ENCODE data around the gene SNRNP27. TPM values are rescaled to one million over a fixed set of nuclear protein-coding genes. Genes with fewer than 3 reads are reported as not detected.

The SNRNP27 gene
- total RNA-seq, 1 experiment from 2014 or later = 107 TPM

DNA sequence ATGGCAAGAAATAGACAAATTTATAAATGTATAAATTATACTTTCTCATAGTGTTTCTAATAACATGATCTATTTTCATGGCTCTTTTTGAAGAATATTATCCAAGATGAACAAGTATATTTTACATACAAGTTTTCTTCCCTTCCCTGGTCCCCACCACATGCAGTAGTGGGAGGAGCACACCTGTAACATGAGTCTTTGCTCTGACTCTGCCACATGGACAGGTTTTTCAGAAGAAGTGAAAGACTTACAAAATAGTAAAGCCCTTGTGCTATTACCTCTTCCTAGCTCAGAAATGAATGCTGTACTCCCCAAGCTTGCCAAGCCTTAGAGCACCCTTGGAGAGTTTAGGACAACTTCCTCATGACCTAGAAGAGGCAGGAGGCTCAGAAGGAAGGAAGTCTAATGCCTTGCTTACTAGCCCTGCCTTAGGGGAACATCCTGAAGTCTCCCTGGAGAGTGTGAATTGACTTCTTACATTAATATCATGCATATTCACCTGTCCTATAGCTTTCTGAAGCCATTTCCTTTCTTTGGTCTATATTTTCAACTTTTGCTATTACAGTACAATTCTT, 39.6 kb downstream of the SNRNP27 start:
- H3K27ac ChIP-seq = no peak overlapping the region
- DNase-seq = no peak

GRCh38 chr2:69933839-69934613, 40.3 kb downstream of the SNRNP27 start:
- DNase-seq = no peak
- Histone ChIP-seq H3K9me3 (replicated peaks) (no peaks in the 10 kb centered on the region), H3K4me3 (no peak overlapping the region), H3K27ac (no peak overlapping the region), H3K36me3 (peaks cover 3% of the 10 kb centered on the region; the same call in 1 of the 2 replicates), H3K4me1 (no peaks in the 10 kb centered on the region), H3K27me3 (no peaks in the 10 kb centered on the region)

More for the DNA sequence above, 39.6 kb downstream of the SNRNP27 start:
- Histone ChIP-seq H3K36me3 (peaks cover 3% of the 10 kb centered on the region; the same call in 1 of the 2 replicates), H3K9me3 (replicated peaks) (no peaks in the 10 kb centered on the region), H3K4me1 (no peaks in the 10 kb centered on the region), H3K27me3 (no peaks in the 10 kb centered on the region), H3K4me3 (no peak overlapping the region)

DNA sequence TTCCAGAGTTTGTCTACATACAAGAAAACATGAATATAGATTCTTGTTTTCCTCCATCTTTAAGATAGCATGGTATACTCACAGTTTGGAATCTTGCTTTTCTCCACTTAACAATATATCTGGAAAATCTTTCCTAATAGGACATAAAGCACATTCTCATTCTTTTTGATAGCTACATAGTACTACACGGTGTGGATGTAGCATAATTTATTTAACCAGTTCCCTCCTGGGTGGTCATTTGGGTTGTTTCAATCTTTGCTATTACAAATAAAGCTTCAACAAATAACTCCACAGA, 40.8 kb downstream of the SNRNP27 start:
- H3K4me3 ChIP-seq = no peak overlapping the region
- H3K9me3 ChIP-seq (replicated peaks) = no peaks in the 10 kb centered on the region
- DNase-seq = no peak
- no peak overlapping the region for H3K27ac ChIP-seq
- H3K36me3 ChIP-seq = peaks cover 3% of the 10 kb centered on the region; the same call in 1 of the 2 replicates
- no peaks in the 10 kb centered on the region for H3K27me3 ChIP-seq
- no peaks in the 10 kb centered on the region for H3K4me1 ChIP-seq

DNA sequence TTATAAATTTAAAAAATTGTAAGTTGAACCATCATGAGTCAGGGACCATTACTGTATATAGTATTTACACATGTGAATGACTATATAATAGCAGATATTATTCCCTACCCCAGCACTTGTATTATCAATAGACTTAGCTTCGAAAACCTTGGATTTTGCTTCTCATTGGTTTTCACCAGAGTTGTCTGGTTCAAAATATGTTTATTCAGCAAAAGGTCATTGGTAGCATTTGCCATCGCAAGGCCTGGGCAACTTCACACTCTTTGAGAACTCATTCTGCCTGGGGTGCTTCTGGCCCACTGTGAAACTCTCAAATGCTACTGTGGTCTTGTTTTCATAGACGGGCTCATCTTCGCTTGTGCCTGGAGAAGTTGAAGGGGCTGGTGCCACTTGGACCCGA, 41.3 kb downstream of the SNRNP27 start:
- H3K9me3 ChIP-seq (replicated peaks) = no peaks in the 10 kb centered on the region
- no peaks in the 10 kb centered on the region for H3K4me1 ChIP-seq
- no peak overlapping the region for H3K27ac ChIP-seq
- H3K36me3 ChIP-seq = peaks cover 3% of the 10 kb centered on the region; the same call in 1 of the 2 replicates
- no peaks in the 10 kb centered on the region for H3K27me3 ChIP-seq
- H3K4me3 ChIP-seq = no peak overlapping the region
- no peak for DNase-seq

DNA sequence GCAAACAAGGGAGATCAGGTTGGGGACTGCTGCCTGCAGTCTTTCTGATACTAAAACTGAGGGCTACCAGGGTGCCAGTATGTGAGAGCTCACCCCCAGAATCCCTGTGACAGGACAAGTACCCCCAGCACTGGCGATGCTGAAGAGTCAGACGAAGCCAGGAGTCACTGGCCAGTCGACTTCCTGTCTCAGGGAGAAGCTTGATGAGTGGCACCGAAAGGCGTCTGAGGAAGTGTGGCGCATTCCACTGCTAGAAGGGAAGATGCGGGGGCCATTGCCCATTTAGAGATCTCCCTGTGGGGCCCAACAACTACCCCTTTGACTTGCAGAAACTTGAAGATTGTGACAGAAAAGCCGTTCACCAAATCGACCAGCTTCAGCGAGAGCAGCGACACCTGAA, 43.1 kb downstream of the SNRNP27 start:
- no peaks in the 10 kb centered on the region for H3K9me3 ChIP-seq (replicated peaks)
- H3K27me3 ChIP-seq = no peaks in the 10 kb centered on the region
- no peak for DNase-seq
- H3K36me3 ChIP-seq = peaks cover 3% of the 10 kb centered on the region; the same call in 1 of the 2 replicates
- no peaks in the 10 kb centered on the region for H3K4me1 ChIP-seq
- no peak overlapping the region for H3K27ac ChIP-seq
- no peak overlapping the region for H3K4me3 ChIP-seq

GRCh38 chr2:69937968-69938367, 44.2 kb downstream of the SNRNP27 start:
- DNase-seq = no peak
- Histone ChIP-seq H3K9me3 (replicated peaks) (no peaks in the 10 kb centered on the region), H3K4me3 (no peak overlapping the region), H3K4me1 (no peaks in the 10 kb centered on the region), H3K27ac (no peak overlapping the region), H3K36me3 (peaks cover 3% of the 10 kb centered on the region; the same call in 1 of the 2 replicates), H3K27me3 (no peaks in the 10 kb centered on the region)

DNA sequence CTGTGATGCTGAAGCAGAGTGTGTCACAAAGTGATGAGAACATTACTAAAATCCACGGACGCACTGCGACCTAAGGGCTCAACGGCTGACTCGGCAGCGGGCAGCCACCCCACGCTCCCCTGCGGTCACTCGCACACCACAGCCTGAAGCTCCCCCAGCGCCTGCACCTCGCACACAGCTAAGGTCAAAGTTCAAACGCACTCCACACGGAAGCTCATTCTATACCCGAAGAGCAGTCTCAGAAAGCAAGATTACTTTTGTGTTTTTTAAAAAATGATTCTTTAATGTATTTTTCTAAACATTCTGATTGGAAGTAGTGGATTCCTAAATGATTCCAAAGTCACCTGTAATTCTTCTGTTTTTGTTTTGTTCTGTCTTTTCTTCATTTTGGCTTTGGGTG, 46.0 kb downstream of the SNRNP27 start:
- peaks cover 3% of the 10 kb centered on the region; the same call in 1 of the 2 replicates for H3K36me3 ChIP-seq
- H3K27me3 ChIP-seq = no peaks in the 10 kb centered on the region
- H3K27ac ChIP-seq = no peak overlapping the region
- no peaks in the 10 kb centered on the region for H3K4me1 ChIP-seq
- H3K4me3 ChIP-seq = no peak overlapping the region
- DNase-seq = no peak
- no peaks in the 10 kb centered on the region for H3K9me3 ChIP-seq (replicated peaks)

GRCh38 chr2:69940691-69941090, 46.9 kb downstream of the SNRNP27 start:
- H3K36me3 ChIP-seq = no peaks in the 10 kb centered on the region
- no peaks in the 10 kb centered on the region for H3K4me1 ChIP-seq
- DNase-seq = no peak
- no peak overlapping the region for H3K27ac ChIP-seq
- H3K4me3 ChIP-seq = no peak overlapping the region
- H3K9me3 ChIP-seq (replicated peaks) = no peaks in the 10 kb centered on the region
- no peaks in the 10 kb centered on the region for H3K27me3 ChIP-seq

GRCh38 chr2:69943000-69943842, 49.5 kb downstream of the SNRNP27 start:
- no peak overlapping the region for H3K27ac ChIP-seq
- H3K36me3 ChIP-seq = no peaks in the 10 kb centered on the region
- DNase-seq = no peak
- H3K27me3 ChIP-seq = no peaks in the 10 kb centered on the region
- peaks cover 5% of the 10 kb centered on the region; the same call in 1 of the 2 replicates for H3K4me1 ChIP-seq
- no peaks in the 10 kb centered on the region for H3K9me3 ChIP-seq (replicated peaks)
- H3K4me3 ChIP-seq = no peak overlapping the region

DNA sequence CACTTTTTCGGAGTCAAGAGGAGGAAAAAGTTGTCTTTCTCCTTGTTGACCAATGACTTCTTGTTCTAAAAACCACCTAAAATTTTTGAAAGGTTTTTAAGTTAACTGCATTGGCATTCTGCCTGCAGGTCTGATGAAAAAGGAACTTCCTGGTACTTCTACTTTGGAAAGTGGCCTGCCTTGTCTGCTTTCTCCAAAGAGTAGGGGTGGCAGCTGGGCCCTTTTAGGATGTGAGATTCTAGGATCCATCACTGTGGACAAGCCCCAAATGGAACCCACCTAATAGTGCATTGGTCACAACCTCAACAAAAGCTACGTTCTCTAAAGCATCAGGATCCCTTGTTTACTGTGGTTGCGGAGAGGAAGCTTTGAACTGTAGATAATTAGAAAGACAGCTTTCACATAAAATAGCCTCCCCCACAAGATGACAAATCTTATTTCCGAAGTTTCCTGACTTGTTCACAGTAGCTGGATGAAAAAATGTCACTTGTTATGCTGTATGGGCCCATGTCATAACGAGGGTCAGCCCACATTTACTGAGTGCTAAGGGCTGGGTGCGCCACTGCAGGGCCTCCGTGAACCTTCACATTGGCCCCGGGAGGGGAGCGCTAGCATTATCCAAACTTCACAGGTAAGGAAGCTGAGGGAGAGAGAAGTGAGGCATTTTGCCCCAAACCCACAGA, 50.2 kb downstream of the SNRNP27 start:
- Histone ChIP-seq H3K36me3 (no peaks in the 10 kb centered on the region), H3K9me3 (replicated peaks) (no peaks in the 10 kb centered on the region), H3K27ac (no peak overlapping the region), H3K4me1 (peaks cover 6% of the 10 kb centered on the region; the same call in 1 of the 2 replicates), H3K27me3 (no peaks in the 10 kb centered on the region; the same call in 1 of the 2 replicates), H3K4me3 (no peak overlapping the region)
- no peak for DNase-seq

DNA sequence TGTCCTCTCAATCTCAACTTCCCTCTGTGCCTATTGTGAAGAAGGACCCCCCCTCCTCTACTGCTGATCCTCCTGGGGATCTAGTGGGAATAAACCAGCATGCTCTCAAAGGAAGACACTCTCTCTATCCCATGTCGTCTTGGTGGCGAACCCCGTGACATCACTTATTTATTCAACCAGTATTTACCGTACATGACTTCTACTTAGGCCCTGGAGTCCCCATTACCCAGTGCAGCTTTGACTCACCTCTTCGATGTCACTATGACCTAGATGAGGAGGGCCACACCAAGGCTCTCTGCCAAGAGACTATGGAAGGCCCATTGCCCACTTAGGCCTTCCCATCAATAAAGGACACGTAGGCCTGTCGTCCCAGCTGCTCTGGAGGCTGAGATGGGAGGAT, 51.0 kb downstream of the SNRNP27 start:
- H3K4me1 ChIP-seq = peaks cover 6% of the 10 kb centered on the region; the same call in 1 of the 2 replicates
- H3K36me3 ChIP-seq = no peaks in the 10 kb centered on the region
- no peak overlapping the region for H3K27ac ChIP-seq
- H3K27me3 ChIP-seq = no peaks in the 10 kb centered on the region; the same call in 1 of the 2 replicates
- no peak overlapping the region for H3K4me3 ChIP-seq
- no peak for DNase-seq
- no peaks in the 10 kb centered on the region for H3K9me3 ChIP-seq (replicated peaks)

DNA sequence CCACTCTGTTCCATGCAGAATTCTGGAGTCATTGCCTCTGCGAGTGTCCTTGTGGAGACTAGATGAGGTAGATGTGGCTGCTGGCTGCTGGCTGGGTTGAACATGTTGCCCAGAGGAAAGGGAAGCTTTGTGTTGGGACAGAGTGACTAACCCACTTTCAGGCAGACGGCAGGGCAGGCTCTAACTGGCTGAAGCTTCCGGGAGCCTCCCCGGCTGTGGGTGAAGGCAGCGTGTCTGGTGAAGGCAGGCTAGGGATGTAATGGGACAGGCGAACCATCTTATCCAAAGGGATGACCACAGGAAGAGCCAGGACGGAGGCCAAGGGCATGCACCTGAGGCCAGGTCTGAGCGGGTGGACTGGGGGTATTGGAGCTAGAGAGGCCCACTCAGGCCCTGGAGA, 51.7 kb downstream of the SNRNP27 start:
- H3K27ac ChIP-seq = no peak overlapping the region
- peaks cover 6% of the 10 kb centered on the region; the same call in 1 of the 2 replicates for H3K4me1 ChIP-seq
- H3K4me3 ChIP-seq = no peak overlapping the region
- no peaks in the 10 kb centered on the region for H3K36me3 ChIP-seq
- no peaks in the 10 kb centered on the region for H3K9me3 ChIP-seq (replicated peaks)
- no peak for DNase-seq
- H3K27me3 ChIP-seq = no peaks in the 10 kb centered on the region; the same call in 1 of the 2 replicates

GRCh38 chr2:69945941-69946340, 52.2 kb downstream of the SNRNP27 start:
- no peak for DNase-seq
- H3K36me3 ChIP-seq = no peaks in the 10 kb centered on the region
- H3K27me3 ChIP-seq = no peaks in the 10 kb centered on the region; the same call in 1 of the 2 replicates
- H3K9me3 ChIP-seq (replicated peaks) = no peaks in the 10 kb centered on the region
- no peak overlapping the region for H3K27ac ChIP-seq
- H3K4me3 ChIP-seq = no peak overlapping the region
- H3K4me1 ChIP-seq = peaks cover 6% of the 10 kb centered on the region; the same call in 1 of the 2 replicates
